ENCODE data around the gene FLNA.
"Not testable (repeated sequence)": the region's sequence is repeated elsewhere in the genome, so short reads cannot be mapped to it uniquely, and the experiment has no call there.

Gene FLNA

DNA sequence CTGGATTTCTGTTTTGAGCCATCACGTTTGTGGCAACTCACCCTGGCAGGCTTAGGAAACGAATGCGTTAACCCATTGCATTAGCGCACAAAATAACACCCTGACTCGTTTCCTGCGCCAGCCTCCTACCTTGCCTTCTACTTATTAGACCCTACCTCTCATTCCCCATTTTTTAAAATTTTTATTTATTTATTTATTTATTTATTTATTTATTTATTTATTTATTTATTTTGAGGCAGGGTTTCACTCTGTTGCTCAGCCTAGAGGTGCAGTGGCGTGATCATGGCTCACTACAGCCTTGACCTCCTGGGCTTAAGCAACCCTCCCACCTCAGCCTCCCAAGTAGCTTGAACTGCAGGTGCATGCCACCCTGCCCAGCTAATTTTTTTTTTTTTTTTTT is 71.4 kb downstream of the FLNA start:
- DNase-seq: not testable (repeated sequence)

GRCh38 chrX:154300816-154301215 is 73.6 kb downstream of the FLNA start:
- DNase-seq: peak in 1 of 2 experiments; percentile 7
